Endothelial cell of umbilical vein (primary cell): ENCODE data around the gene KIF5C. TPM values are rescaled to one million over a fixed set of nuclear protein-coding genes. Genes with fewer than 3 reads are reported as not detected.
"Not testable (repeated sequence)": the region's sequence is repeated elsewhere in the genome, so short reads cannot be mapped to it uniquely, and the experiment has no call there.

Experiments used
- BruUV-seq: library from RNA; stranded (reverse); fragments of 400-500 nt; replicated peaks from 2 replicates; lab custom pipeline; 2021; lab: Mats Ljungman, UMichigan
- CTCF ChIA-PET: fragments of 300-600, 350-600 bp; sonication (Branson Sonifier 250); formaldehyde crosslinking; loops from one replicate; lab custom pipeline; 2021; ENCODE audit warnings: antibody characterized with exemption, inconsistent platforms; lab: Charles Lee
- POLR2A ChIA-PET: fragments of 300-600, 350-600 bp; sonication (Branson Sonifier 250); formaldehyde crosslinking; loops from one replicate; lab custom pipeline; 2021; ENCODE audit warnings: antibody characterized with exemption, inconsistent platforms; lab: Charles Lee
- DNase-seq: peaks from one replicate; pipeline ENCODE4 v3.0.0-alpha.2; 2011; ENCODE audit warnings: low read depth, low spot score
- FAIRE-seq: peaks from 2 replicates; lab custom pipeline; 2011; peaks lifted over from hg19 to GRCh38; lab: Jason Lieb, UNC
- H2AFZ ChIP-seq: 2 replicates; pipeline ENCODE4 v1.6.0; 2012; ENCODE audit warnings: low read depth, low read length, control low read depth, inconsistent platforms
- H3K27ac ChIP-seq: 2 replicates; pipeline ENCODE4 v1.5.1; 2011; ENCODE audit warnings: low read depth, mild to moderate bottlenecking, control low read depth, low read length, moderate library complexity; ENCODE audit not compliant: insufficient read depth
- H3K27me3 ChIP-seq, 2 experiments: 2 replicates each; pipeline versions ENCODE4 v1.6.0 to v1.6.1; 2011; ENCODE audit warnings: low read length in 2 of 2, mixed read lengths in 1 of 2; ENCODE audit not compliant: control insufficient read depth in 2 of 2, insufficient read depth in 2 of 2
- H3K36me3 ChIP-seq, 2 experiments: 2 replicates in 1 of 2; 3 replicates in 1 of 2; pipeline ENCODE4 v1.5.1; 2011; ENCODE audit warnings: low read length in 2 of 2, mild to moderate bottlenecking in 1 of 2, moderate library complexity in 1 of 2; ENCODE audit not compliant: control insufficient read depth in 2 of 2, insufficient read depth in 2 of 2; ENCODE audit errors: extremely low read depth in 1 of 2
- H3K4me1 ChIP-seq: 3 replicates; pipeline ENCODE4 v1.5.1; 2011; ENCODE audit warnings: mild to moderate bottlenecking, low read length; ENCODE audit not compliant: control insufficient read depth, insufficient read depth; ENCODE audit errors: extremely low read depth
- H3K4me2 ChIP-seq: 2 replicates; pipeline ENCODE4 v1.6.1; 2011; ENCODE audit warnings: low read length, control low read depth, mixed read lengths; ENCODE audit not compliant: insufficient read depth
- H3K4me3 ChIP-seq, 3 experiments: fragments of 200-600 bp in 1 of 3; sonication (generic), shearing (Covaris generic) in 1 of 3; replicated peaks in 1 of 3; 2 replicates each; pipeline ENCODE4 v1.5.1; 2011 to 2016; ENCODE audit warnings: control low read depth in 3 of 3, low read length in 3 of 3, mild to moderate bottlenecking in 2 of 3, inconsistent platforms in 1 of 3, low read depth in 1 of 3, moderate library complexity in 1 of 3; ENCODE audit not compliant: insufficient read depth in 1 of 3
- H3K79me2 ChIP-seq: 2 replicates; pipeline ENCODE4 v1.6.0; 2012; ENCODE audit warnings: low read length, inconsistent platforms; ENCODE audit not compliant: control insufficient read depth, insufficient read depth
- H3K9ac ChIP-seq: replicated peaks from 2 replicates; pipeline ENCODE3; 2011; ENCODE audit warnings: low read length, control low read depth; ENCODE audit not compliant: insufficient read depth; ENCODE audit errors: extremely low read depth
- H3K9me1 ChIP-seq: replicated peaks from 3 replicates; pipeline ENCODE4 v1.6.0; 2011; ENCODE audit warnings: mild to moderate bottlenecking, low read length; ENCODE audit not compliant: control insufficient read depth, insufficient read depth; ENCODE audit errors: extremely low read depth
- H3K9me3 ChIP-seq: replicated peaks from 2 replicates; pipeline ENCODE4 v1.5.1; 2012; ENCODE audit warnings: low read length, inconsistent platforms; ENCODE audit not compliant: control insufficient read depth, insufficient read depth
- H4K20me1 ChIP-seq: replicated peaks from 2 replicates; pipeline ENCODE3; 2011; ENCODE audit warnings: mild to moderate bottlenecking, low read length; ENCODE audit not compliant: control insufficient read depth, insufficient read depth; ENCODE audit errors: extremely low read depth
- EZH2 ChIP-seq: IDR thresholded peaks from 2 replicates; pipeline ENCODE4 v1.6.1; 2012; ENCODE audit warnings: borderline replicate concordance, low read depth, mild to moderate bottlenecking, moderate library complexity, low read length, inconsistent platforms; ENCODE audit not compliant: severe bottlenecking
- FOS ChIP-seq: IDR thresholded peaks from 2 replicates; pipeline ENCODE4 v1.6.1; 2011; ENCODE audit warnings: mild to moderate bottlenecking, low read length, moderate library complexity, borderline replicate concordance; ENCODE audit not compliant: insufficient read depth
- POLR2A ChIP-seq: IDR thresholded peaks from 2 replicates; pipeline ENCODE4 v1.6.1; 2012; ENCODE audit warnings: low read depth, mild to moderate bottlenecking, control low read depth, low read length
- POLR2AphosphoS5 ChIP-seq: IDR thresholded peaks from 2 replicates; pipeline ENCODE4 v1.6.1; 2012; ENCODE audit warnings: low read depth, mild to moderate bottlenecking, control low read depth, low read length, moderate library complexity; ENCODE audit not compliant: insufficient read depth
- dilution Hi-C: fragments of 300-500 bp; cut with MboI; formaldehyde crosslinking; loops from one replicate; pipeline ENCODE4 v1.15.0; 2019; ENCODE audit warnings: low sequenced_read_pairs; ENCODE audit not compliant: extremely low pct_ligation_motif_present
- intact Hi-C: fragments of 100-400 bp; cut with micrococcal nuclease; formaldehyde crosslinking; loops from one replicate; pipeline ENCODE4 v1.10.0; 2022
- polyA plus RNA-seq, 4 experiments: library from polyadenylated mRNA; depleted of rRNA in 3 of 4; stranded (reverse) in 3 of 4; unstranded in 1 of 4; fragments of >200 nt; gene quantifications; 2 replicates each; pipeline versions ENCODE4 v1.2.1 to v1.2.3, GENCODE V29; 2011 to 2012; ENCODE audit warnings: missing spikeins in 1 of 4
- total RNA-seq: library from RNA; stranded (reverse); gene quantifications from 2 replicates; pipeline ENCODE4 v1.2.3, GENCODE V29; 2021
- TF ChIP-seq, protein P1 (sequence below), 2 donors: IDR thresholded peaks; 1 replicate in 1 of 2; 2 replicates in 1 of 2; pipeline ENCODE4 v1.5.1; 2011; ENCODE audit warnings: low read length in 2 of 2, mild to moderate bottlenecking in 2 of 2, moderate library complexity in 2 of 2, control low read depth in 1 of 2, inconsistent platforms in 1 of 2, low read depth in 1 of 2; ENCODE audit not compliant: insufficient read depth in 1 of 2; ENCODE audit errors: extremely low read depth in 1 of 2

Gene KIF5C
- total and polyA plus RNA-seq, 2 donors (not counting 3 experiments of a cell fraction or from before 2014, with no cell fraction given), result 0.01 to 0.55 TPM

- no peak overlapping the region for H3K4me3 ChIP-seq
- no peaks in the 10 kb centered on the region for H3K79me2 ChIP-seq
- no peak for TF ChIP-seq EZH2
- no peak for TF ChIP-seq FOS
- H3K9me3 ChIP-seq, result no peaks in the 10 kb centered on the region
- intact Hi-C loops (no loop called here), dilution Hi-C loops (no loop called here)
- H3K27me3 ChIP-seq, result peaks cover 0 to 4% of the 10 kb centered on the region in 2 experiments
- FAIRE-seq, result no peak
- no peaks in the 10 kb centered on the region for H3K9me1 ChIP-seq
- H3K4me2 ChIP-seq, result no peak overlapping the region
- POLR2A ChIA-PET, result no interaction called here
- no peaks in the 10 kb centered on the region for H3K36me3 ChIP-seq
- no peak overlapping the region for H3K9ac ChIP-seq
- H4K20me1 ChIP-seq, result no peaks in the 10 kb centered on the region
- no TSS peak for BruUV-seq
- H3K27ac ChIP-seq, result no peak overlapping the region
- no peak for DNase-seq
- CTCF ChIA-PET, result interaction anchor here (0.7 to 1.2 kb wide), 3 partner anchors 11 to 80 kb away, joined by 3 read pairs; no protein-coding TSS in a partner anchor
- no peak overlapping the region for H2AFZ ChIP-seq
- no peaks in the 10 kb centered on the region for H3K4me1 ChIP-seq
Observed at GRCh38 chr2:148979164-148979918, 104.3 kb downstream of the KIF5C start.

GRCh38 chr2:148979919-148980277 lies 104.9 kb downstream of the KIF5C start:
- DNase-seq (no peak), FAIRE-seq (no peak)
- ChIA-PET CTCF (interaction anchor here (1.1 kb wide), 1 partner anchor 53 kb away, joined by 3 read pairs; no protein-coding TSS in a partner anchor), POLR2A (no interaction called here)
- H3K9ac ChIP-seq, result no peak overlapping the region
- H2AFZ ChIP-seq, result no peak overlapping the region
- no peak overlapping the region for H3K4me3 ChIP-seq
- no peaks in the 10 kb centered on the region for H3K36me3 ChIP-seq
- TF ChIP-seq FOS (no peak), POLR2A (no peak), POLR2AphosphoS5 (no peak)
- TF ChIP-seq, protein P1, sequence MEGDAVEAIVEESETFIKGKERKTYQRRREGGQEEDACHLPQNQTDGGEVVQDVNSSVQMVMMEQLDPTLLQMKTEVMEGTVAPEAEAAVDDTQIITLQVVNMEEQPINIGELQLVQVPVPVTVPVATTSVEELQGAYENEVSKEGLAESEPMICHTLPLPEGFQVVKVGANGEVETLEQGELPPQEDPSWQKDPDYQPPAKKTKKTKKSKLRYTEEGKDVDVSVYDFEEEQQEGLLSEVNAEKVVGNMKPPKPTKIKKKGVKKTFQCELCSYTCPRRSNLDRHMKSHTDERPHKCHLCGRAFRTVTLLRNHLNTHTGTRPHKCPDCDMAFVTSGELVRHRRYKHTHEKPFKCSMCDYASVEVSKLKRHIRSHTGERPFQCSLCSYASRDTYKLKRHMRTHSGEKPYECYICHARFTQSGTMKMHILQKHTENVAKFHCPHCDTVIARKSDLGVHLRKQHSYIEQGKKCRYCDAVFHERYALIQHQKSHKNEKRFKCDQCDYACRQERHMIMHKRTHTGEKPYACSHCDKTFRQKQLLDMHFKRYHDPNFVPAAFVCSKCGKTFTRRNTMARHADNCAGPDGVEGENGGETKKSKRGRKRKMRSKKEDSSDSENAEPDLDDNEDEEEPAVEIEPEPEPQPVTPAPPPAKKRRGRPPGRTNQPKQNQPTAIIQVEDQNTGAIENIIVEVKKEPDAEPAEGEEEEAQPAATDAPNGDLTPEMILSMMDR (IDR thresholded peaks at IDR 0.05; ENCODE audit: extremely low read depth in 1 of 2, insufficient read depth in 1 of 2, low read depth in 1 of 2, low read length in 2 of 2), result no peak
- no peaks in the 10 kb centered on the region for H3K9me3 ChIP-seq
- no peaks in the 10 kb centered on the region for H3K4me1 ChIP-seq
- no peaks in the 10 kb centered on the region for H4K20me1 ChIP-seq
- H3K27ac ChIP-seq, result no peak overlapping the region
- dilution Hi-C loops (no loop called here), intact Hi-C loops (loop anchor here (10.0 kb wide), 1 partner anchor 335 kb away; the partner anchor contains the start of gene EPC2)
- peaks cover 0 to 4% of the 10 kb centered on the region in 2 experiments for H3K27me3 ChIP-seq
- H3K4me2 ChIP-seq, result no peak overlapping the region
- no TSS peak for BruUV-seq
- H3K79me2 ChIP-seq, result no peaks in the 10 kb centered on the region
- H3K9me1 ChIP-seq, result no peaks in the 10 kb centered on the region

DNA sequence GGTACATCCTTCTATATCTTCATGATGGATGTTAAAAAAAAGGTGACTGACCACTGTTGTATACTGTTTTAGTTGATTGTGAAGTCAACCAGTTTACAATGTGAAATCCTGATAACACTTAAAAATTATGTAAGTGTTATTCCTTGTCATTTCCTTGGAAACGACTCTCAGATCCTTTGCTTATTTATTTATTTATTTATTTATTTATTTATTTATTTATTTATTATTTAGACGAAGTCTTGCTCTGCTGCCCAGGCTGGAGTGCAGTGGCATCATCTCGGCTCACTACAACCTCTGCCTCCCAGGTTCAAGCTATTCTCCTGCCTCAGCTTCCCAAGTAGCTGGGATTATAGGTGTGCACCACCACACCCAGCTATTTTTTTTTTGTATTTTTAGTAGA lies 105.5 kb downstream of the KIF5C start:
- H3K4me1 ChIP-seq, H3K4me2 ChIP-seq, POLR2A ChIA-PET, FAIRE-seq, H3K9ac ChIP-seq, H3K9me1 ChIP-seq, DNase-seq, H3K36me3 ChIP-seq, H3K4me3 ChIP-seq, H3K9me3 ChIP-seq, H2AFZ ChIP-seq, BruUV-seq, H4K20me1 ChIP-seq, dilution Hi-C loops, H3K79me2 ChIP-seq, H3K27ac ChIP-seq, H3K27me3 ChIP-seq: not testable (repeated sequence)
- intact Hi-C loops, result loop anchor here (10.0 kb wide), 1 partner anchor 336 kb away; the partner anchor contains the start of gene EPC2
- CTCF ChIA-PET, result interaction anchor here (0.9 to 1.1 kb wide), 2 partner anchors 37 to 53 kb away, joined by 3 read pairs; no protein-coding TSS in a partner anchor
